HG02588 (cell line): ENCODE data around the gene TRIM9.
A peak's percentile ranks its signal among the peaks of the same experiment; 100 is the strongest.
"Not testable (repeated sequence)": the region's sequence is repeated elsewhere in the genome, so short reads cannot be mapped to it uniquely, and the experiment has no call there.

Experiments used
- ATAC-seq: cut with Tn5 transposase; IDR thresholded peaks from one replicate; pipeline ENCODE4 v1.9.1; 2021; ENCODE audit warnings: mild to moderate bottlenecking, moderate library complexity; ENCODE audit not compliant: unreplicated experiment

Gene TRIM9

GRCh38 chr14:51006324-51006723 is 88.6 kb downstream of the TRIM9 start:
- ATAC-seq, result no peak

GRCh38 chr14:51004801-51005526 is 89.9 kb downstream of the TRIM9 start:
- no peak for ATAC-seq

- no peak for ATAC-seq
Observed at GRCh38 chr14:51004352-51004800, 90.5 kb downstream of the TRIM9 start.

- ATAC-seq, result no peak
Observed at GRCh38 chr14:51002406-51002999, 92.4 kb downstream of the TRIM9 start.

GRCh38 chr14:51000566-51000965 is 94.3 kb downstream of the TRIM9 start:
- ATAC-seq, result no peak

GRCh38 chr14:50999726-51000125 is 95.2 kb downstream of the TRIM9 start:
- no peak for ATAC-seq

GRCh38 chr14:50998612-50999011 is 96.3 kb downstream of the TRIM9 start:
- ATAC-seq, result no peak

- ATAC-seq, result no peak
Observed at GRCh38 chr14:50997712-50998111, 97.2 kb downstream of the TRIM9 start.

GRCh38 chr14:50994158-50994557 is 100.7 kb downstream of the TRIM9 start:
- not testable (repeated sequence) for ATAC-seq

GRCh38 chr14:50985859-50986331 is 109.0 kb downstream of the TRIM9 start:
- ATAC-seq, result no peak

- ATAC-seq, result no peak
Observed at GRCh38 chr14:50985124-50985858, 109.6 kb downstream of the TRIM9 start.

GRCh38 chr14:50984036-50984710 is 110.7 kb downstream of the TRIM9 start:
- no peak for ATAC-seq

GRCh38 chr14:50979941-50980850 is 114.7 kb downstream of the TRIM9 start:
- no peak for ATAC-seq

- peak; percentile 69 for ATAC-seq
Observed at GRCh38 chr14:50978888-50979287, 116.0 kb downstream of the TRIM9 start.

- ATAC-seq, result no peak
Observed at GRCh38 chr14:50978529-50978871, 116.4 kb downstream of the TRIM9 start.

GRCh38 chr14:50977863-50978528 is 116.9 kb downstream of the TRIM9 start:
- peak; percentile 60 for ATAC-seq

GRCh38 chr14:50974118-50974517 is 120.8 kb downstream of the TRIM9 start:
- no peak for ATAC-seq

- no peak for ATAC-seq
Observed at GRCh38 chr14:50972734-50973133, 122.2 kb downstream of the TRIM9 start.

GRCh38 chr14:50970886-50971781 is 123.8 kb downstream of the TRIM9 start:
- ATAC-seq, result no peak
